HCT116 (cell line): ENCODE results near the gene ATG4C. TPM values are rescaled to one million over a fixed set of nuclear protein-coding genes. Genes with fewer than 3 reads are reported as not detected.

ENCODE experiments used
- ATAC-seq: fragments of 200-7000 bp; cut with Tn5 transposase; 2 replicates; pipeline ENCODE4 v1.9.1; 2020; ENCODE audit warnings: mild to moderate bottlenecking, moderate library complexity
- BruUV-seq: library from RNA; stranded (reverse); fragments of 400-500 nt; replicated peaks from 2 replicates; lab custom pipeline; 2021; lab: Mats Ljungman, UMichigan
- CTCF ChIA-PET: fragments of 300-600 bp; sonication (Branson Sonifier 250); formaldehyde crosslinking; loops from one replicate; lab custom pipeline; 2021; ENCODE audit warnings: antibody characterized with exemption; lab: Charles Lee
- POLR2A ChIA-PET: fragments of 300-600, 350-600 bp; sonication (Branson Sonifier 250); formaldehyde crosslinking; loops from one replicate; lab custom pipeline; 2021; ENCODE audit warnings: antibody characterized with exemption; lab: Charles Lee
- RAD21 ChIA-PET, 2 experiments: fragments of 300-600 bp; sonication (Branson Sonifier 250); formaldehyde crosslinking; loops; one replicate each; lab custom pipeline; 2023; ENCODE audit warnings: low total read pairs in 2 of 2; ENCODE audit not compliant: uncharacterized antibody in 2 of 2, unreplicated experiment in 2 of 2, low non-redundant PET in 1 of 2; lab: Charles Lee
- DNase-seq: peaks from one replicate; pipeline ENCODE4 v3.0.0-alpha.2; 2010; ENCODE audit warnings: low read depth, low spot score
- H2AFZ ChIP-seq: fragments of 200-600 bp; shearing (Covaris generic), sonication (generic); 2 replicates; pipeline ENCODE4 v1.6.1; 2017; ENCODE audit warnings: low read depth, mixed run types, mixed read lengths, antibody characterized with exemption, low read length; ENCODE audit not compliant: poor library complexity, severe bottlenecking
- H3K27ac ChIP-seq: 2 replicates; pipeline ENCODE4 v1.5.1; 2012; ENCODE audit warnings: low read depth, low read length
- H3K27me3 ChIP-seq: fragments of 200-600 bp; sonication (generic); 2 replicates; pipeline ENCODE4 v1.6.1; 2016; ENCODE audit warnings: mixed run types, low read length, mixed read lengths; ENCODE audit not compliant: insufficient read depth
- H3K36me3 ChIP-seq, 2 experiments: fragments of 200-500 bp in 1 of 2; fragments of 200-600 bp in 1 of 2; sonication (Bioruptor generic) in 1 of 2; sonication (generic) in 1 of 2; 2 replicates each; pipeline versions ENCODE4 v1.5.1 to v1.6.1; 2014 to 2016; ENCODE audit warnings: low read length in 2 of 2, inconsistent platforms in 1 of 2, mixed read lengths in 1 of 2, mixed run types in 1 of 2; ENCODE audit not compliant: insufficient read depth in 2 of 2, control insufficient read depth in 1 of 2
- H3K4me1 ChIP-seq, 2 experiments: fragments of 200-600 bp in 1 of 2; sonication (generic) in 1 of 2; 2 replicates each; pipeline versions ENCODE4 v1.5.1 to v1.6.1; 2012 to 2017; ENCODE audit warnings: low read length in 2 of 2, inconsistent platforms in 1 of 2, mild to moderate bottlenecking in 1 of 2, mixed read lengths in 1 of 2, mixed run types in 1 of 2, moderate library complexity in 1 of 2; ENCODE audit not compliant: insufficient read depth in 2 of 2, control insufficient read depth in 1 of 2
- H3K4me2 ChIP-seq: fragments of 200-600 bp; sonication (generic); 2 replicates; pipeline ENCODE4 v1.6.1; 2017; ENCODE audit warnings: mixed run types, low read length, mixed read lengths
- H3K4me3 ChIP-seq, 2 experiments: fragments of 200-600 bp in 1 of 2; sonication (generic) in 1 of 2; replicated peaks in 1 of 2; 2 replicates each; pipeline ENCODE4 v1.5.1; 2011 to 2016; ENCODE audit warnings: low read length in 2 of 2, control low read depth in 1 of 2, low read depth in 1 of 2, mild to moderate bottlenecking in 1 of 2, mixed read lengths in 1 of 2, mixed run types in 1 of 2
- H3K79me2 ChIP-seq: fragments of 200-600 bp; sonication (generic); 2 replicates; pipeline ENCODE4 v1.6.1; 2017; ENCODE audit warnings: mild to moderate bottlenecking, mixed run types, low read length, moderate library complexity, mixed read lengths; ENCODE audit not compliant: insufficient read depth
- H3K9ac ChIP-seq: fragments of 200-600 bp; sonication (generic); 2 replicates; pipeline ENCODE4 v1.6.1; 2016; ENCODE audit warnings: low read length, mixed read lengths
- H3K9me2 ChIP-seq: fragments of 200-600 bp; sonication (generic), shearing (Covaris generic); 2 replicates; pipeline ENCODE4 v1.6.1; 2017; ENCODE audit warnings: mixed run types, mild to moderate bottlenecking, moderate library complexity; ENCODE audit not compliant: insufficient read depth
- H3K9me3 ChIP-seq, 2 experiments: fragments of 200-500 bp in 1 of 2; fragments of 200-600 bp in 1 of 2; sonication (Bioruptor generic) in 1 of 2; sonication (generic) in 1 of 2; 2 replicates each; pipeline ENCODE4 v1.6.1; 2014 to 2017; ENCODE audit warnings: low read length in 2 of 2, mixed read lengths in 2 of 2, inconsistent platforms in 1 of 2, low read depth in 1 of 2, mild to moderate bottlenecking in 1 of 2, mixed run types in 1 of 2, moderate library complexity in 1 of 2; ENCODE audit not compliant: control insufficient read depth in 1 of 2, insufficient read depth in 1 of 2
- H4K20me1 ChIP-seq: fragments of 200-600 bp; sonication (generic), shearing (Covaris generic); 2 replicates; pipeline ENCODE4 v1.6.1; 2017; ENCODE audit warnings: mixed run types, mild to moderate bottlenecking, moderate library complexity; ENCODE audit not compliant: insufficient read depth
- CBX3 ChIP-seq: IDR thresholded peaks from 2 replicates; pipeline ENCODE4 v1.6.1; 2012; ENCODE audit warnings: low read depth
- CEBPB ChIP-seq: IDR thresholded peaks from 2 replicates; pipeline ENCODE4 v1.6.1; 2012; ENCODE audit warnings: low read depth
- EGR1 ChIP-seq: IDR thresholded peaks from 2 replicates; pipeline ENCODE4 v1.6.1; 2012; ENCODE audit warnings: low read depth
- ELF1 ChIP-seq: IDR thresholded peaks from 2 replicates; pipeline ENCODE4 v1.6.1; 2012; ENCODE audit warnings: low read depth, borderline replicate concordance
- EZH2 ChIP-seq: fragments of 200-600 bp; sonication (generic); IDR thresholded peaks from 2 replicates; pipeline ENCODE4 v1.6.1; 2017; ENCODE audit warnings: antibody characterized with exemption, mixed run types
- FOSL1 ChIP-seq: IDR thresholded peaks from 2 replicates; pipeline ENCODE4 v1.6.1; 2012; ENCODE audit warnings: low read depth
- JUND ChIP-seq: IDR thresholded peaks from 2 replicates; pipeline ENCODE4 v1.6.1; 2012
- POLR2AphosphoS5 ChIP-seq: IDR thresholded peaks from 2 replicates; pipeline ENCODE4 v1.6.1; 2011; ENCODE audit warnings: mild to moderate bottlenecking, low read depth, low read length, moderate library complexity
- RAD21 ChIP-seq: IDR thresholded peaks from 2 replicates; pipeline ENCODE4 v1.6.1; 2012; ENCODE audit warnings: low read depth, mild to moderate bottlenecking
- SIN3A ChIP-seq: IDR thresholded peaks from 2 replicates; pipeline ENCODE4 v1.6.1; 2012; ENCODE audit warnings: low read depth
- SP1 ChIP-seq: IDR thresholded peaks from 2 replicates; pipeline ENCODE4 v1.6.1; 2012; ENCODE audit warnings: low read depth
- SRF ChIP-seq: IDR thresholded peaks from 2 replicates; pipeline ENCODE4 v1.6.1; 2012; ENCODE audit warnings: low read depth
- TCF7L2 ChIP-seq: IDR thresholded peaks from 2 replicates; pipeline ENCODE4 v1.7.0; 2011; ENCODE audit warnings: borderline replicate concordance, inconsistent platforms; ENCODE audit not compliant: insufficient read depth, insufficient read length; ENCODE audit errors: extremely low read depth
- YY1 ChIP-seq: IDR thresholded peaks from 2 replicates; pipeline ENCODE4 v1.6.1; 2011; ENCODE audit warnings: low read length, low read depth, moderate library complexity, mild to moderate bottlenecking; ENCODE audit not compliant: insufficient replicate concordance; ENCODE audit errors: extremely low read depth
- intact Hi-C: fragments of 100-400 bp; cut with micrococcal nuclease; formaldehyde crosslinking; loops from 2 replicates; pipeline ENCODE4 v1.10.0; 2022
- total RNA-seq: library from RNA; stranded (reverse); gene quantifications from one replicate; pipeline ENCODE4 v1.2.1, GENCODE V29; 2021; ENCODE audit not compliant: unreplicated experiment
- TF ChIP-seq, protein P1 (sequence below): IDR thresholded peaks from 2 replicates; pipeline ENCODE4 v1.6.1; 2012
- TF ChIP-seq, protein P2 (sequence below), 3 experiments: fragments of 200-600 bp in 1 of 3; sonication (generic) in 1 of 3; IDR thresholded peaks in 2 of 3; conservative IDR thresholded peaks in 1 of 3; 2 replicates each; pipeline ENCODE4 v1.5.1; 2012 to 2017; ENCODE audit warnings: low read depth in 2 of 3, low read length in 2 of 3, antibody characterized with exemption in 1 of 3, borderline replicate concordance in 1 of 3, control low read depth in 1 of 3, mild to moderate bottlenecking in 1 of 3, mixed read lengths in 1 of 3, mixed run types in 1 of 3, moderate library complexity in 1 of 3; ENCODE audit not compliant: insufficient read depth in 1 of 3

ATG4C gene
- total RNA-seq, 1 experiment from 2014 or later: 11.8 TPM

DNA sequence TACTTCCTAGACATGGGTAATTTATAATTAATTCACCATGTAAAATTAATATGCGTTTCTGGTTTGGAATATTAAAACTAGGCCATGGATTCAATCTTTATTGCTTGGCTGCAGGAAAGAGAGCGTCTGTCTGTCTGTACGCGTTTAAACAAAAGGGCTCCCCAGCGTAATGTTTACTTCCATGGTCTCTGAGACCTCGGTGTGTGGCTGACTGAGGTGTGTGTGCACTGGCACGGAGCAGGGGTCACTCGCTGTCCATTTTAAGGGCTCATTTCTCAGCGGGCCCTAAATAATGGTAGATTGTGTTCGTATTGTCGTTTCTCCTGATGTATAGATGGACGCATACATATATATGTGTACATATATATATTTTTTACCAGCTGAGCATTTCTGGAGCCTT, 119.6 kb downstream of the ATG4C start:
- Histone ChIP-seq H3K36me3 (no peaks in the 10 kb centered on the region), H3K9ac (no peak overlapping the region), H2AFZ (no peak overlapping the region), H3K27ac (no peak overlapping the region), H3K4me1 (no peaks in the 10 kb centered on the region), H3K9me2 (no peaks in the 10 kb centered on the region), H3K9me3 (no peaks in the 10 kb centered on the region), H3K27me3 (no peaks in the 10 kb centered on the region), H3K4me2 (no peak overlapping the region), H3K4me3 (no peak overlapping the region), H3K79me2 (no peaks in the 10 kb centered on the region), H4K20me1 (no peaks in the 10 kb centered on the region)
- no peak for ATAC-seq
- CTCF ChIA-PET: no interaction called here
- no peak for DNase-seq
- TF ChIP-seq, protein P1, sequence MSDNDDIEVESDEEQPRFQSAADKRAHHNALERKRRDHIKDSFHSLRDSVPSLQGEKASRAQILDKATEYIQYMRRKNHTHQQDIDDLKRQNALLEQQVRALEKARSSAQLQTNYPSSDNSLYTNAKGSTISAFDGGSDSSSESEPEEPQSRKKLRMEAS: no peak
- TF ChIP-seq CBX3 (no peak), SIN3A (no peak), TCF7L2 (no peak), FOSL1 (no peak)
- TF ChIP-seq, protein P2, sequence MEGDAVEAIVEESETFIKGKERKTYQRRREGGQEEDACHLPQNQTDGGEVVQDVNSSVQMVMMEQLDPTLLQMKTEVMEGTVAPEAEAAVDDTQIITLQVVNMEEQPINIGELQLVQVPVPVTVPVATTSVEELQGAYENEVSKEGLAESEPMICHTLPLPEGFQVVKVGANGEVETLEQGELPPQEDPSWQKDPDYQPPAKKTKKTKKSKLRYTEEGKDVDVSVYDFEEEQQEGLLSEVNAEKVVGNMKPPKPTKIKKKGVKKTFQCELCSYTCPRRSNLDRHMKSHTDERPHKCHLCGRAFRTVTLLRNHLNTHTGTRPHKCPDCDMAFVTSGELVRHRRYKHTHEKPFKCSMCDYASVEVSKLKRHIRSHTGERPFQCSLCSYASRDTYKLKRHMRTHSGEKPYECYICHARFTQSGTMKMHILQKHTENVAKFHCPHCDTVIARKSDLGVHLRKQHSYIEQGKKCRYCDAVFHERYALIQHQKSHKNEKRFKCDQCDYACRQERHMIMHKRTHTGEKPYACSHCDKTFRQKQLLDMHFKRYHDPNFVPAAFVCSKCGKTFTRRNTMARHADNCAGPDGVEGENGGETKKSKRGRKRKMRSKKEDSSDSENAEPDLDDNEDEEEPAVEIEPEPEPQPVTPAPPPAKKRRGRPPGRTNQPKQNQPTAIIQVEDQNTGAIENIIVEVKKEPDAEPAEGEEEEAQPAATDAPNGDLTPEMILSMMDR (IDR thresholded peaks at IDR 0.05 in 2 of 3, conservative IDR thresholded peaks at IDR 0.05 in 1 of 3; ENCODE audit: borderline replicate concordance in 1 of 3, insufficient read depth in 1 of 3, low read depth in 2 of 3, low read length in 2 of 3): no peak
- RAD21 ChIA-PET: no interaction called here
- POLR2A ChIA-PET: no interaction called here
- intact Hi-C loops: no loop called here
- no TSS peak for BruUV-seq

DNA sequence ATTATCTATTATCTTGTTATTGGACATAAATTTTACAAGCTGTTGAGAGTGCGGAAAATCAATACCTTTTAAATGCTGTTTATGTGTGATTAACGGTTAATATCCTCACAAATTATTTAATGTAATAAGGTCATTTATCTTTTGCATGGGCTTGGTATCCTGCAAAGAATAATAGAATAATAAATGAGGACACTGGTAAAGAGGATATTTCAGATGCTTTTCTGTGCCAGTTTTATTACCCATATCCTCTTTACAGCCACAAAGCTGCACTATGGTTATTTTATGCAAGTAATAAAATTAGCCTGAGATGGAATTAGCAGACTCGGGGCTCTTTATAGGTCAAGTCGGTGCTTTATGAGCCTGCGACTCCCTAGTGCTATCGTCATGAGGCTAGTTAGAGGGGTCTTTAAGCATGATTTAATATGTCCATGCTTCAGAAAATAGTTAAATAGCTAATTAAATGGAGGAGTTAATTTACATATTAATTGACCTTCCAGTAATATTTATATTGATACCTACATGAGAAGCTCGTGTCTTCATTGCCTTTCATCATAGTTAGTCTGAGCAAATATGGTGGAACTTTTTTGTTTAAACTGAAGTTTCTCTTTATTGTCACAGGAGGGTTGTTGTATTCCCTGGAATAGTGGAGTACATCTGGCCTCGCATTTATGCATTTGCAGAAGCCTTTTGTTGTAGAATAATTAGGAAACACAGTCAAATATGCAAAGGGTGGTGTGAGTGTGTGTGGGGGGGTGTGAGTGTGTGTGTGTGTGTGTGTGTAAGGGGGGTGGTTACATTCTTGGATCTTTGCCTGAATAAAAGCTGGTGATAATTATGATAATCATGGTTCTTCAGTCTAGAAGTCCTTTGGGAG, 120.3 kb downstream of the ATG4C start:
- Histone ChIP-seq H3K79me2 (no peaks in the 10 kb centered on the region), H3K9ac (no peak overlapping the region), H3K9me3 (no peaks in the 10 kb centered on the region), H3K27ac (no peak overlapping the region), H3K9me2 (no peaks in the 10 kb centered on the region), H3K36me3 (no peaks in the 10 kb centered on the region), H3K4me2 (no peak overlapping the region), H4K20me1 (no peaks in the 10 kb centered on the region), H3K27me3 (no peaks in the 10 kb centered on the region), H3K4me3 (no peak overlapping the region), H2AFZ (no peak overlapping the region), H3K4me1 (no peaks in the 10 kb centered on the region)
- RAD21 ChIA-PET: no interaction called here
- CTCF ChIA-PET: no interaction called here
- DNase-seq: no peak
- POLR2A ChIA-PET: no interaction called here
- no TSS peak for BruUV-seq
- no peak for ATAC-seq
- intact Hi-C loops: no loop called here
- no peak for TF ChIP-seq ELF1
- no peak for TF ChIP-seq CBX3
- TF ChIP-seq FOSL1: no peak
- no peak for TF ChIP-seq EGR1
- no peak for TF ChIP-seq POLR2AphosphoS5
- no peak for TF ChIP-seq CEBPB
- TF ChIP-seq JUND: no peak
- TF ChIP-seq TCF7L2: no peak
- no peak for TF ChIP-seq YY1
- no peak for TF ChIP-seq SRF
- TF ChIP-seq RAD21: no peak
- TF ChIP-seq EZH2: no peak
- TF ChIP-seq SP1: no peak
- TF ChIP-seq, protein P1: no peak
